HG02610 (cell line): Measurements from ENCODE around the gene LYSMD4.
"Not testable (repeated sequence)": the region's sequence is repeated elsewhere in the genome, so short reads cannot be mapped to it uniquely, and the experiment has no call there.

ENCODE experiments used
- ATAC-seq: cut with Tn5 transposase; IDR thresholded peaks from one replicate; pipeline ENCODE4 v1.9.1; 2021; ENCODE audit warnings: mild to moderate bottlenecking, moderate library complexity; ENCODE audit not compliant: unreplicated experiment

Gene LYSMD4

GRCh38 chr15:99733268-99734039 is at the start of gene LYSMD4:
LYSMD4 (minus strand) TSS chr15:99733437; CDS start chr15:99731999, 1,438 bp downstream.
- peak; percentile 100 for ATAC-seq

- not testable (repeated sequence) for ATAC-seq
Observed at GRCh38 chr15:99782029-99782428, 48.8 kb upstream of the LYSMD4 start.

- ATAC-seq = no peak
Observed at GRCh38 chr15:99777144-99777543, 43.9 kb upstream of the LYSMD4 start.

GRCh38 chr15:99764522-99764921 is 31.3 kb upstream of the LYSMD4 start:
- no peak for ATAC-seq

GRCh38 chr15:99763827-99764226 is 30.6 kb upstream of the LYSMD4 start:
- ATAC-seq = peak; percentile 63

- no peak for ATAC-seq
Observed at GRCh38 chr15:99762288-99762687, 29.1 kb upstream of the LYSMD4 start.

GRCh38 chr15:99755692-99756409 is 22.6 kb upstream of the LYSMD4 start:
- ATAC-seq = peak; percentile 85

- ATAC-seq = no peak
Observed at GRCh38 chr15:99753066-99753465, 19.8 kb upstream of the LYSMD4 start.

GRCh38 chr15:99752556-99752955 is 19.3 kb upstream of the LYSMD4 start:
- ATAC-seq = no peak

- ATAC-seq = not testable (repeated sequence)
Observed at GRCh38 chr15:99750326-99750725, 17.1 kb upstream of the LYSMD4 start.

GRCh38 chr15:99749386-99749785 is 16.1 kb upstream of the LYSMD4 start:
- ATAC-seq = no peak

- no peak for ATAC-seq
Observed at GRCh38 chr15:99745370-99746086, 12.3 kb upstream of the LYSMD4 start.

GRCh38 chr15:99744142-99744541 is 10.9 kb upstream of the LYSMD4 start:
- ATAC-seq = no peak

- no peak for ATAC-seq
Observed at GRCh38 chr15:99741835-99742234, 8.6 kb upstream of the LYSMD4 start.

- ATAC-seq = no peak
Observed at GRCh38 chr15:99738021-99738847, 5.0 kb upstream of the LYSMD4 start.

GRCh38 chr15:99736702-99737101 is 3.5 kb upstream of the LYSMD4 start:
- ATAC-seq = no peak

GRCh38 chr15:99735868-99736267 is 2.6 kb upstream of the LYSMD4 start:
- no peak for ATAC-seq

- ATAC-seq = no peak
Observed at GRCh38 chr15:99734575-99734974, 1.3 kb upstream of the LYSMD4 start.

GRCh38 chr15:99734040-99734291 is 729 bp upstream of the LYSMD4 start:
- ATAC-seq = not testable (repeated sequence)

- ATAC-seq = no peak
Observed at GRCh38 chr15:99732751-99733267, 428 bp downstream of the LYSMD4 start.
